ENCODE measurements around the gene STEAP4. TPM values are rescaled to one million over a fixed set of nuclear protein-coding genes. Genes with fewer than 3 reads are reported as not detected.

Gene STEAP4
- total and polyA plus RNA-seq, 7 donors, result 5.2 to 31.7 (median 20.3) TPM

DNA sequence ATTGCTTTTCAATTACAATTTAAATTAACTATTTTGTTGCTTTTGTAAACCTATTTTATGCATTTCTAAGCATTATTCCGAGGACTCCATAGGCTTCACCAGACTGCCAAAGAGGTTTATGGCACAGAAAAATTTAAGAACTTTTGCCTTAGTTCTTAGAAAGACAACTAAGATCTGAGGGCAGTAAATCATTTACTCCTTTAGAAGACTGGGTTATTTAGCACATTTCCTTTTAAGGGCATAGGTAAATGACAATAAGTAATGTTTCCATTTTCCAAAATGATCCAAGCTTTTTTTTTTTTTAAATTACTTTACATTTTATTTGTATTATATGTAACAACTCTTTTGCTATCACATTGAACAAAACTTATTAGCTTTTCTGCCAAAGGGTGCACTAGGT lies 15.0 kb upstream of the STEAP4 start:
- intact Hi-C loops (cut with DNase I), result no loop called here
- WGBS, 3 donors, result 87 to 90% (median 88%) methylated on average over 1 of the region's 1 CpG
- Histone ChIP-seq H3K27me3 (ENCODE audit: insufficient read depth in 3 of 3, low read length in 2 of 3) (no peaks in the 10 kb centered on the region), H3K4me1 (peaks cover 3% of the 10 kb centered on the region), H3K36me3 (ENCODE audit: insufficient read depth in 1 of 2, low read depth in 1 of 2) (no peaks in the 10 kb centered on the region), H3K27ac (no peak overlapping the region), H3K4me3 (no peak overlapping the region), H3K9me3 (no peaks in the 10 kb centered on the region)
- TF ChIP-seq, protein P1, sequence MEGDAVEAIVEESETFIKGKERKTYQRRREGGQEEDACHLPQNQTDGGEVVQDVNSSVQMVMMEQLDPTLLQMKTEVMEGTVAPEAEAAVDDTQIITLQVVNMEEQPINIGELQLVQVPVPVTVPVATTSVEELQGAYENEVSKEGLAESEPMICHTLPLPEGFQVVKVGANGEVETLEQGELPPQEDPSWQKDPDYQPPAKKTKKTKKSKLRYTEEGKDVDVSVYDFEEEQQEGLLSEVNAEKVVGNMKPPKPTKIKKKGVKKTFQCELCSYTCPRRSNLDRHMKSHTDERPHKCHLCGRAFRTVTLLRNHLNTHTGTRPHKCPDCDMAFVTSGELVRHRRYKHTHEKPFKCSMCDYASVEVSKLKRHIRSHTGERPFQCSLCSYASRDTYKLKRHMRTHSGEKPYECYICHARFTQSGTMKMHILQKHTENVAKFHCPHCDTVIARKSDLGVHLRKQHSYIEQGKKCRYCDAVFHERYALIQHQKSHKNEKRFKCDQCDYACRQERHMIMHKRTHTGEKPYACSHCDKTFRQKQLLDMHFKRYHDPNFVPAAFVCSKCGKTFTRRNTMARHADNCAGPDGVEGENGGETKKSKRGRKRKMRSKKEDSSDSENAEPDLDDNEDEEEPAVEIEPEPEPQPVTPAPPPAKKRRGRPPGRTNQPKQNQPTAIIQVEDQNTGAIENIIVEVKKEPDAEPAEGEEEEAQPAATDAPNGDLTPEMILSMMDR (IDR thresholded peaks at IDR 0.05), result no peak
- ATAC-seq, result no peak
- no peak for DNase-seq

DNA sequence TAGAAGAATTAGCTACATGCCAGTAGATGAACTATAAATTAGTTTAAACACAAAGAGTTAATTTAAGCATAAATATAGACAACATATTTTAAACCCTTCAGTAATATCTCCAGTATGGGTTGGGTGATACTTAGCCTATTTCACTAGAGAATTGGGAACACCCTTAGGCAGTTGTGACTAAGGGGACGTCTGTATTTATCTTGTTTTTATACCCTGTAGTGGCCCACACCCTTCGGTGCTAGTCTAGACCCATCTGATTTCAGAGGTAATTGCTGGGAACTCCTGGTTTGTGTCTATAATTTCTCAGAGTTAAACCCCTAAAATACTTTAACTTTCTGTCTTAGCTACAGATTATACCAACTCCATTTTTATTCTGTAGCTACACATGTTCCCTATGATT lies 11.5 kb upstream of the STEAP4 start:
- no peak overlapping the region for H3K4me3 ChIP-seq
- no peaks in the 10 kb centered on the region for H3K36me3 ChIP-seq (ENCODE audit: insufficient read depth in 1 of 2, low read depth in 1 of 2)
- H3K9me3 ChIP-seq, result no peaks in the 10 kb centered on the region
- H3K4me1 ChIP-seq, result peaks cover 3% of the 10 kb centered on the region
- H3K27ac ChIP-seq, result no peak overlapping the region
- no peak for ATAC-seq
- intact Hi-C loops (cut with DNase I), result no loop called here
- no peak for DNase-seq
- H3K27me3 ChIP-seq (ENCODE audit: insufficient read depth in 3 of 3, low read length in 2 of 3), result no peaks in the 10 kb centered on the region
- WGBS, 3 donors, result 88 to 93% (median 88%) methylated on average over 2 of the region's 2 CpGs
- TF ChIP-seq, protein P1 (IDR thresholded peaks at IDR 0.05), result no peak

DNA sequence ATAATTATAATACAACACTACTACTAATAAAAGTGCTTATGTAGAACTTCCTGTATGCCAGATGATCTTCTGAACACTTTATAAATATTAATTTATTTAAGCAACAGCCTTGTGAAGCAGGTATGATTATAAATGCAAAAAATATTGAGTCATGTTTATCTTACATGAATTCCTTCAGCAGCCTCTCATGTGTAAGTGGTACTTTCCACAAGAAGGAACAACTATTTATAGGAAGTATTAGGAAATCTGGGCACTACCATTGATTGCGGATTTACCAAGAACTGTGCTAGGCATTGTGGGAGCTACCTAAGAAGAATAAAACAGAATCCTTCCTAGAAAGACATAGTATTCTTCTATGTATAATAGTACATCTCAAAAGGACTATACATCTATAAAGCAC lies 10.7 kb upstream of the STEAP4 start:
- ATAC-seq, result no peak
- Histone ChIP-seq H3K36me3 (ENCODE audit: insufficient read depth in 1 of 2, low read depth in 1 of 2) (no peaks in the 10 kb centered on the region), H3K27me3 (ENCODE audit: insufficient read depth in 3 of 3, low read length in 2 of 3) (no peaks in the 10 kb centered on the region), H3K4me3 (no peak overlapping the region), H3K9me3 (no peaks in the 10 kb centered on the region), H3K4me1 (peaks cover 3% of the 10 kb centered on the region), H3K27ac (no peak overlapping the region)
- TF ChIP-seq, protein P1 (IDR thresholded peaks at IDR 0.05), result no peak
- no peak for DNase-seq
- 84 to 89% (median 89%) methylated on average over 1 of the region's 1 CpG for WGBS, 3 donors
- intact Hi-C loops (cut with DNase I), result no loop called here

DNA sequence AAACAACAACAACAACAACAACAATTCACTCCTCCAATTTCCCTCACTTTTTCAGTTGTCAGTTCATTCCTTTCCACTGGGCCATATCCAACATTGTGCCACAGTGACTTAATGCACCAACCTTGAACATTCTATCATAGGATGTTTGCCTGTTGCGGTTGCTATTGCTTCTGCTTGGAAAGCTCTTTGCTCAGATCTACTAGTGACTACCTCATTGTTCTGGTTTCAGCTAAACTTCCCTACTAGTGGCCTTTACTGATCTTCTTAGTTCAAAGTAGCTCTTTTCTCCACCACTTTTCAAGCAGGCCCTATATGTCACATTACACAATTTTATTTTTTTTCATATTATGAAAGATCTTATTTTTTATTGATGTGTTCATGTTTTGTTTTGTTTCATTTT lies 9.8 kb upstream of the STEAP4 start:
- Histone ChIP-seq H3K4me3 (no peak overlapping the region), H3K36me3 (ENCODE audit: insufficient read depth in 1 of 2, low read depth in 1 of 2) (no peaks in the 10 kb centered on the region), H3K9me3 (no peaks in the 10 kb centered on the region), H3K27ac (no peak overlapping the region), H3K27me3 (ENCODE audit: insufficient read depth in 3 of 3, low read length in 2 of 3) (no peaks in the 10 kb centered on the region), H3K4me1 (no peaks in the 10 kb centered on the region)
- no peak for DNase-seq
- WGBS, 3 donors, result 92 to 100% (median 96%) methylated on average over 1 of the region's 1 CpG
- no peak for ATAC-seq
- TF ChIP-seq, protein P1 (IDR thresholded peaks at IDR 0.05), result no peak
- intact Hi-C loops (cut with DNase I), result no loop called here

DNA sequence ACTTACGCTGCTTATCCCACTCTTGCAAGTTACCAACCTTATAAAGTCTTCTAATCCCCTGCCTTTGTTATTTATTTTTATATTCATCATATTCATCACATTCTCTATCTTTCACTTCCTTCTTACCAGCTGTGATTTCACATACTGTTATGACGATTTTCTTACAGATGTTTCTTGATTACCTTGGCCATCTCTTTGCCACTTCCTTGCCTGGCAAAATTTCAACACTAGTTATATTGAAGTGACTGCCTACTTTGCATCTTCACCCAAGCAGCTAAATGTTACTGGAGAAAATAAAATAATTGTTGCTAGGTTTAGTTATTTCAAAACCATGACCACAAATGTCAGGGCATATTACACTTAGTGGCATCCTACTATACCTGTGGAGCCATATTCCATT lies 8.8 kb upstream of the STEAP4 start:
- TF ChIP-seq, protein P1 (IDR thresholded peaks at IDR 0.05), result no peak
- no peak overlapping the region for H3K27ac ChIP-seq
- ATAC-seq (no peak), DNase-seq (no peak)
- no peak overlapping the region for H3K4me3 ChIP-seq
- no peaks in the 10 kb centered on the region for H3K36me3 ChIP-seq (ENCODE audit: insufficient read depth in 1 of 2, low read depth in 1 of 2)
- no peaks in the 10 kb centered on the region for H3K27me3 ChIP-seq (ENCODE audit: insufficient read depth in 3 of 3, low read length in 2 of 3)
- intact Hi-C loops (cut with DNase I), result no loop called here
- 74 to 85% (median 78%) methylated on average over 2 of the region's 2 CpGs for WGBS, 3 donors
- no peaks in the 10 kb centered on the region for H3K9me3 ChIP-seq
- H3K4me1 ChIP-seq, result no peaks in the 10 kb centered on the region

Data from psoas muscle (tissue), 8 donors.